OCI-M1 (cell line): ENCODE data around the gene KIF1A.

Experiments used
- DNase-seq: peaks from one replicate; lab custom pipeline; 2025; lab: John Stamatoyannopoulos, UW

The KIF1A gene

DNA sequence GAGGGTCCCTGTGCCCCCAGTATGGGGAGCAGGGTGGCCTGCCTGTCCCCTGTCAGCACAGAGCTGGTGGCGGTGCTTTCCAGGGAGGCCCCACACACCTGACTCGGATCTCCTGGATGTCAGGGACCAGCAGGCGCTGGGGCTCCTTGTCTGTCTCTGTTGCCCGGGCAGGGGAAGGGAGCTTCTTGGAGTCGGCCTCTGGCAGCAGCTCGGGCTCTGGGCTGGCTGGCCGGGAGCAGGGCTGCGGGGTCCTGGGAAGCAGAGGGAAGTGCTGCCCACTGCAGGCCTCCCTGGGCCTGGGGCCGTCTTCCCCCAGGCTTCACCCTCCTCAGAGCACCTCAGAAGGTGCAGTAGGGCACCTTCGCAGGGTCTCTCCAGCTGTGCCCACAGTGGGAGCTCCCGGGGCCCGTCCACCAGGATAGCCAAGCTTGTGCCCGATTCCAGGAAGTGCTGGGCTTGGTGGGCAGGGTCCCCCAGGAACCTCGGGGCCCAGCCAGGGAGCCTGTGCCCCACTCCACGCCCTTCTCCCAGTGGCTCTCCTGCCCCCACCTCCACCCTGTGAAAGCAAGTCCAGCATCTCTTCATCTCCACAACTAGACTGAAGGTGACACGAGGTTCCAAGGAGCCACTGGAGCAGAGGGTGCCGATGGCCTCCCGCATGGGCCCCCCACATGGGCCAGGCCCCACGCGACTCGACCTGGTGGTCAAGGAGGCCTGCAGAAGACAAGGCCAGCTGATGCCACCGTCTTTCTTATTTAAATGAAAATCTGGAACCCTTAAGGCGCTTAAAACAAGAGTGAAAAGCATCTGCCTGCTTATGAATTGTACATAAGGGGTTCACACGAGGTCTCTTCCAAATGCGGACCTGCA is 100.1 kb downstream of the KIF1A start:
- DNase-seq: no peak

DNA sequence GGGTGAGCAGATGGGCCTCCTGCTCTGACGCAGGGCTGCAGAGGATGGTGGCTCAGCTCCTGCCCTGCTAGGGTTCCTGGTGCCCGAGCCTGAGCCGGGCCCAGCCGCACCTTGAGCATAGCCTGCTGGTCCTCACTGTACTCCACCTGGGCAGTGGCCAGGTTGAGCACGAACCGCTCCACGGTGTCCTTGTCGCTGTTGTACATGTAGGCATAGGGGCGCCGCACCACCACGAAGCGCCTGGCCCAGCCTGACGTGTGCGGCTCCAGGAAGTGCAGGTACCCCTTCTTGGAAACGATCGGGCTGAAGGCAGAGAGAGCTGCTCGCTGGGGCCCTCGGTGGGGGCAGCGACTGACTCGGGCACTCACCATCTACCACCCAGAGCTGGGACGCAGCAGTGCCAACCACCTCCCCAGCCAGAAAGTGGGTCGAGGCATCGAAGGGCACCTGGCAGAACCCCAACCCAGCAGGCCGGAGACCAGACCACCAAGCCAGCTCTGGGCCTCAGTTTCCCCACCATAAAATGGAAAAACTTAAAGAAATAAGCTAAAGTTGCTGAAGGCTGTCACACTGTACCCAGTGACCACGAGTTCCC is 101.0 kb downstream of the KIF1A start:
- no peak for DNase-seq

DNA sequence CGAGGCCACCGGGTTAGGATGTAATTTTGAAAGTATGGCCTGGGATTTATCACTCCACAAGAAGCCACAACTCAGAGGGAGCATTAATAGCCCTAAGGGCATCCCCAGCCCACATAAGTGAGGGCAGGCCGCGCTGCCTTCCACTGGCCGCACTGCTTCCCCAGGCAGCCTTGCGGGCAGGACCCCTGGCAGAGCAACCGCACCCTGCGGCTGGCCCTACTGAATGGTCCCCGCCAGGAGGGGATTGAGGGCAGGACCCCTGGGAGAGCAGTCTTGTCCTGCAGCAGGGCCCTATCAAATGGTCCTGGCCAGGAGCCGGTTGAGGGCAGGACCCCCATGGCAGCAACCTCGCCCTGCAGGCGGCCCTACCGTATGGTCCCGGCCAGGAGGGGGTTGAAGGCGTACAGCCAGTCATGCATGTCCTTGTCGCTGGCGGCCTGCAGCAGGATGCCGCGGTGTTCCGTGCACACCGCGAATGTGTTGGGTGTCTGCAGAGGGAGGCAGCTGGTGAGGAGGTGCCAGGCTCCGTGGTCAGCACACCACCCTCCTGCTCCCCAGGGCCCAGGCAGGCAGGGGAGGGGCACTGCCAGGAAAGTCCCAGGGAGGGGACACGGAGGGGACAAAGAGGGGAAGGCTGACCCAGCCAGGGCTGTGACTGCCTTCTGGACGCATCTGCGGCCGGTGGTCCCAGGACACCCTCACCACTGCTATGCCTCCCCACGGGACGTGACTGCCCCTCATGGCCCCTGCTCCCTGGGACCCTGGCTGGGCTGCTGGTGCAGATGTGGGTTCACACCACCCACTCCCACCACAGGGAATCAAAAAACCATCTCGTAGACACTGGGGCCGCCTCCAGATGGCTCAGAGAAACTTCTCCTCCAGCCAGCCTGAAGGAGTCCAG is 102.1 kb downstream of the KIF1A start:
- no peak for DNase-seq

DNA sequence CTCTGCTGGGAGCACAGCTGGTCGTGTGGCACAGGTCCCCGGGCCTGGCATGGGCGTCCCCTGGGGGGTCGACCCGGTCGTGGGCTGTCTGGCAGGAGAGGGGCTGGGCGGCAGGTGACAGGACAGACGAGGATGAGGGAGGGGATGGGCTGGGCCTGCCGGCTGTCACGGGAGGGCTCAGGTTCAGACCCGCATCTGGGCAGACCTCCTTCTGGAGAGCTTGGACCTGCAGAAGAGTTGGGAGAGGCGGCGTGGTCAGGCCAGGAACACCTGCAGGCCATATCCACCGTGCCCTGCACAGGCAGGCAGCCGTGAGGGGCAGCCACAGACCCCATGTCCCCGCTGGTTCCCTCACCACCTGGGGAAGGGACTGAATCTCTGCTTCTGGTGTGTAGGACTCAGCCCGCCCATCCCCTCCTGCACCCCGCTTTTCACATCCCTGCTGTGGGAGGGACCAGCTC is 102.8 kb downstream of the KIF1A start:
- DNase-seq: no peak

DNA sequence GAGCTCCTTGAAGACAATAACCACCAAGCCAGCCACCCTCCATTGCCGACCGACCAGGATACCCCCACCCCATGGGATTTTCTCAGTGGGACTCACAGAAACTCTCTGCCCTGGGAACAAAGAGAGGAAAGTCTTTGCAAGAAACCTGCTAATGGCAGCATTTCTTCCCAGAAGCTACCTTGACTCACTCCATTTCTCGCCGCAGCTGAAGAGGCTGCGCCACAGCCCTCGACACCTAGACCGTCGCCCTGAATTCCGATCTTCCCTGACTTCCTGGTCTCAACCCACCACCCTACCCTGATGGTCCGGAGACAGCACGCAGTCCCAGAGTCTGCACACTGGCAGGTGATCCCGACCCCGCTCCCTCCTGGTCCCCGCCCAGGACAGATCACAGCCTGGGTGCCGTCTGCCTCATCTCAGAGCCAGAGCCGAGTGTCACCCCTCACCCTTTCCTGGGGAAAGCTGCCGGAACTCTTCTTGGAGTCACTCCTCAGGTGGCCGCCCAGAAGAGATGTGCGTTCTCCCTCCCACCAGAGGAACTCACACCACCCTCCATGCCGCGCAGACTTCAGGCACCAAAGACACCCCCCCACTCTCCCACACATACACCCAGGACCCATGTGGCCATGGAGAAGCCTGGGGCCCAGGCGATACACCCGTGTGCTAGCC is 103.8 kb downstream of the KIF1A start:
- DNase-seq: no peak

- DNase-seq: no peak
Observed at GRCh38 chr2:240714747-240715725, 105.0 kb downstream of the KIF1A start.

- no peak for DNase-seq
Observed at GRCh38 chr2:240713928-240714746, 105.9 kb downstream of the KIF1A start.

DNA sequence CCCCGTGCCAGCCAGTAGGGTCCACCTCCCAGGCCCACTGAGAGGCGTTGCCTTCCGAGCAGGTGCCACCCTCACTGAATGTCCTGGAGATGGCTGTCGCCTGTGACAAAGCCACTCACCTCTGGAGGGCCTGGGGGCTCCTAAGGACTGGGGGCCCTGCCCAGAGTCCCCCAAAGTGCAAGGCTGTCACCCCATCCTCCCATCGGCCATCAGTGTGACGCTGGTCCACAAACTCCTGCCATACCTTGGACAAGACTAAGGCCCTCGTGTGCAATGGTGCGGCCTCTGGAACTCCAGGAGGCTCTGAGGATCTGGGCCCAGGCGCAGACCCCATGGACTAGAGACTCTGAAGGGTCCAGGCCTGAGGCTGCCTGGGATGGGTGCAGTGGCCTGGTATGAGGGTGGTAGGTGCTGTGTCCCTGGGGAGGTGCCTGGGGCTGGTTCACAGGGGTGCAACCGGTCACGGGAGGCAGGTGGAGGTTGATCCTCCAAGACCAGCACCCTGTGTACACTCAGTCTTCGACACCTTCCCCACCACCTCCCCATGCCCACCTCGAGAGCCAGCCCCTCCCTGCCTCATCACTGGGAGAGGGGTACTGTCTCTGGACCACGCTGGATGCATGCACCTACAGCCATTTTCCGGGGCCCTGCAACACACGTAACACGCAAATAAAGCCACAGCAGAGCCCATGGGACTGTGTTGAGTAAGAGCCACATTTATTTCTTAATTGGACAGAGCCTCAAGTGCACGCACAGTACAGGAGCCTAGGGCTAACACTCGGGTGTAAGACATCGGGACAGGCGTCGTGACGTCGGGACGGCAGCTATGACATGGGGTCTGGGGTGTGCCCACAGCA is 106.7 kb downstream of the KIF1A start:
- DNase-seq: no peak

- no peak for DNase-seq
Observed at GRCh38 chr2:240712121-240712520, 107.9 kb downstream of the KIF1A start.

GRCh38 chr2:240711701-240712100 is 108.3 kb downstream of the KIF1A start:
- no peak for DNase-seq

DNA sequence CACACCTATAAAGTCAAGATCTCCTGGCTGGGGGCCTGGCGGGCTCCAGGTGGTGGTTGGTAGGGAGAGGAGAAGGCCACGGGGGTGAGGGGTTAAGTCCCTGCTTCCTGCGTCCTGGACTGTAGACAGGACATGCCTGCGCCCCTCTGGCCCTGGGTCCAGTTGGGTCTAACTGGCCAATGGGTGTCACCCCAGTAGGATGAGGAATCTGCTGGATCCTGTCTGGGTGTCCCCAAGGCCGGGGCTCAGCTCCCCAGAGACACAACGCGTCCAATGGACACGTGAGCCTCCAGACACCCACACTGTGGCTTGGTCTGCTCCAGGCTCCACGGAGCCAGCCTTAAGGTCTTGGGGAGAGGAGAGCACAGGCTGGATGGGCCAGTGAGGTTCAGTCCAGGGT is 108.7 kb downstream of the KIF1A start:
- DNase-seq: no peak

DNA sequence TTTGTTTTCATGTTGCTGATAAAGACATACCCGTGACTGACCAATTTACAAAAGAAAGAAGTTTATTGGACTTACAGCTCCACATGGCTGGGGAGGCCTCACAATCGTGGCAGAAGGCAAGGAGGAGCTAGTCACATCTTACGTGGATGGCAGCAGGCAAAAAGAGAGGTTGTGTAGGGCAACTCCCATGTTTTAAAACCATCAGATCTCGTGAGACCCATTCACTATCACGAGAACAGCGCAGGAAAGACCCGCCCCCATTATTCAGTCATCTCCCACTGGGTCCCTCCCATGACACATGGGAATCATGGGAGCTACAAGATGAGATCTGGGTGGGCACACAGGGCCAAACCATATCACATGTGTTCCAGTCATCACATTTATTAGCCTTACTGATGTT is 111.6 kb downstream of the KIF1A start:
- DNase-seq: no peak

DNA sequence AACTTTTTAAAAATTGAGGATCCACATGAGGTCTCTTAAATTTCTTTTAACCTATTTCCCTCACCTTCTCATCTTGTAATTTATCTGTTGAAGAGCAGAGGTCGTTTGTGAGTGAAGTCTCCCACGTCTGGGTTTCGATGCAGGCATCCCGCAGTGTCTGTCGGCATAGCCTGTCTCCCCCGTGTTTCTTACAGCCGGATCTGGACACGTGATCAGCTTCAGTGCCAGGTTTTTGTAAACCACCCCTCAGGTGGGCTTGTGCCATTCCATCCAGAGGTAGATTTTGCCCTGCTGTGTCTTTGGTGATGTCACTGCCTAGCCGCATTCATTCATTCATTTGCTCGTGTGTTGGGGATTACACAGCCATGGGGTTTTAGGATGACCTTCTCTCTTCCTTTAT is 112.2 kb downstream of the KIF1A start:
- DNase-seq: no peak

- no peak for DNase-seq
Observed at GRCh38 chr2:240707043-240707756, 112.8 kb downstream of the KIF1A start.

DNA sequence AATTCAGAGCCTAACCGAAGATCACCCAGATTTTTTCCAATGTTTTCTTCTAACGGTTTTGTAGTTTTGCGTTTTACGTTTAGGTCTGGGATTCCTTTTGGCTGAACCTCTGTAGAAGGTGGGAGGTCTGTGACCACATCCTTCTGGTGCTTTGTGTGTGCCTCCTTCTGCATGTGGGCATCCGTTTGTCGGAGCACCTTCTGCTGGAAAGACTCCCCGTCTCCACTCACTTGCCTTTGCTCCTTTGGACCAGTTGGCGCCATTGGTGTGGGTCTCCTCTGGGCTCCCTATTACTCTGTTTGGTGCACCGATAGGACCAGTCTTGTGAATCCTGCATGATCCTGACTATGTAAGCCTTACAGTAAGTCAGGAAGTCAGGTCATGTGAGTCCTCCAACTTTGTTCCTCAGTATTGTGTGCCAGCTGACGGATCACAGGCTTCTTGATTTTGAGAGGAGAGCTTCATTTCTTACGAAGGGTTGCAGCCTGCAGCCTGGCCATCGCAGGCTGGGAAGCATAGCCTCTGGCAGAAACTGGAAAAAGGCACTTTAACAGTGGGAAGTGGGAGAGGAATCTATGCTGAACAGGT is 114.7 kb downstream of the KIF1A start:
- no peak for DNase-seq

- no peak for DNase-seq
Observed at GRCh38 chr2:240704651-240705050, 115.4 kb downstream of the KIF1A start.

DNA sequence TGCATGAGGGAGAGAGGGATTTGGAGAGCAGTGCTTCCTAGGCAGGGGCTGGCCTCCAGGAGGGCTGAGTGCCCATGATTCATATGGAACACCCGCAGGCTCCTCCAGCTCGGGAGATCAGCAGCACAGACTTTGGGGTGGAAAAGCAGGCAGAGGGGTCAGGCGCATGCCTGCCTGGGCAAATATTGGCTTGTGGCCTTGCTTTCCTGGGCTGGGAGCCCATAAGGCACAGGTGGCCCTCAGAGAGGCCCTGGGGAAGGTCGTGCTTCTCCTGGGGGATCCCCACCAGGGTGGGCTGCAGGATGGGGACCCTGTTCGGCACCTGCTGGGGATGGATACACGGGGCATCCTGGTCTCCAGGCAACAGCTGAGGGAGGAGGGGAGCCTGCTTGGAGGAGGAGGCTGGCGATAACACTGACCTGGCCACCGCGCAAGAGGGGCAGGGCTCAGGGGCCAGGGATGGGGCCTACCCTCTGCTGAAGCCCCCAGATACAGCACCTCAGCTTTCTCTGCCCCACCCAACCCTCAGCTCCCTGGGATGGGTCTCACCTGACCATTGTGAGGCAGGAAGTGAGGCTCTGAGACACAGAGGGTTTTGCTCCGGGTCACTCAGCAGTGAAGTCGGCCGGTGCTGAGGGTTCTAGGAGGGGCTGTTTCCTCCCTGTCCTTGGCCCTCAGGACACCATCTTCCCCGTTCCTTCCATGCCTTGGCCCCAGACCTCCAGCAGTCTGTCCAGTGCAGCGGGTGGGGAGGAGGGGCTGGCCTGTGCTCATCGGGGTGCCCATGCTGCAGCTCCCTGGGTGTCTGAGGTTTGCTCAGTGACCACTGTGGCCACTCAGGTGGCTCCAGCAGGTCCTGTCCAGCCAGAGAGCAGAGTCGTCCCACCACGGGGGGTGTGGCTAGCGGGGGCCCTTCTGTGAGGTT is 116.3 kb downstream of the KIF1A start:
- no peak for DNase-seq
